Measurements from ENCODE around the gene RELA. TPM values are rescaled to one million over a fixed set of nuclear protein-coding genes. Genes with fewer than 3 reads are reported as not detected.
"Not testable (repeated sequence)": the region's sequence is repeated elsewhere in the genome, so short reads cannot be mapped to it uniquely, and the experiment has no call there.

The RELA gene
- total RNA-seq, 1 donor = 39.5 TPM

DNA sequence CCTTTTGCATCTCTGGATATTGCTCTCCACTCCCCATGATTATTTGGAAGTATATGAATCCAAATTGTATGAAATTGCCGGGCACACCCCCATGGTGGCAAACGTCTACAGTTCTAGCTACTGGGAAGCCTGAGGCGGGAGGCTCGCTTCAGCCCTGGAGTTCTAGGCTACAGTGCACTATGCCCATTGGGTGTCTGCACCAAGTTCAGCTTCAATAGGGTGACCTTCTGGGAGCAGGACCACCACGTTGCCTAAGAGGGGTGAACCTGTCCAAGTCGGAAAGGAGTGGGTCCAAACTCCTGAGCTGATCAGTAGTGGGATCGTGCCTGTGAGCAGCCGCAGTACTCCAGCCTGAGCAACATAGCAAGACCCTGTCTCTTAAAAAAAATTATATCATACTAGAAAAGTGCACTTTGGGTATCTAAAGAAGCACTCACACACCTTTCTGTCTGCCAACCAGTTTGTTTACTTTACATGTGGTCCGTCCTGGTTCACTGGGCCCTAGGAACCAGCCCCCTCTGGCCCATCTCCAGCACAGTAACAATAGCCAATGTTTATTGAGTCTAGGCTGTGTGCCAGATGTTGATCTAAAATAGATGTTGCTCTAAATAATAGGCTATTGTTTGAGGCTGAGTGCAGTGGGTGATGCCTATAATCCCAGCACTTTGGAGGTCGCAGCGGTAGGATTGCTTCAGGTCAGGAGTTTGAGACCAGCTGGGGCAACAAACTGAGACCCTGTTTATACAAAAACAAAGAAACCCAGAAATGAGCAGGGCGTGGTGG is 32.9 kb upstream of the RELA start:
- DNase-seq (ENCODE audit: low read depth) = peak; percentile 32
- TF ChIP-seq, protein P1, sequence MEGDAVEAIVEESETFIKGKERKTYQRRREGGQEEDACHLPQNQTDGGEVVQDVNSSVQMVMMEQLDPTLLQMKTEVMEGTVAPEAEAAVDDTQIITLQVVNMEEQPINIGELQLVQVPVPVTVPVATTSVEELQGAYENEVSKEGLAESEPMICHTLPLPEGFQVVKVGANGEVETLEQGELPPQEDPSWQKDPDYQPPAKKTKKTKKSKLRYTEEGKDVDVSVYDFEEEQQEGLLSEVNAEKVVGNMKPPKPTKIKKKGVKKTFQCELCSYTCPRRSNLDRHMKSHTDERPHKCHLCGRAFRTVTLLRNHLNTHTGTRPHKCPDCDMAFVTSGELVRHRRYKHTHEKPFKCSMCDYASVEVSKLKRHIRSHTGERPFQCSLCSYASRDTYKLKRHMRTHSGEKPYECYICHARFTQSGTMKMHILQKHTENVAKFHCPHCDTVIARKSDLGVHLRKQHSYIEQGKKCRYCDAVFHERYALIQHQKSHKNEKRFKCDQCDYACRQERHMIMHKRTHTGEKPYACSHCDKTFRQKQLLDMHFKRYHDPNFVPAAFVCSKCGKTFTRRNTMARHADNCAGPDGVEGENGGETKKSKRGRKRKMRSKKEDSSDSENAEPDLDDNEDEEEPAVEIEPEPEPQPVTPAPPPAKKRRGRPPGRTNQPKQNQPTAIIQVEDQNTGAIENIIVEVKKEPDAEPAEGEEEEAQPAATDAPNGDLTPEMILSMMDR (IDR thresholded peaks at IDR 0.05; ENCODE audit: insufficient read depth, low read length) = no peak
- H3K4me3 ChIP-seq (ENCODE audit: low read depth, low read length) = no peak overlapping the region

DNA sequence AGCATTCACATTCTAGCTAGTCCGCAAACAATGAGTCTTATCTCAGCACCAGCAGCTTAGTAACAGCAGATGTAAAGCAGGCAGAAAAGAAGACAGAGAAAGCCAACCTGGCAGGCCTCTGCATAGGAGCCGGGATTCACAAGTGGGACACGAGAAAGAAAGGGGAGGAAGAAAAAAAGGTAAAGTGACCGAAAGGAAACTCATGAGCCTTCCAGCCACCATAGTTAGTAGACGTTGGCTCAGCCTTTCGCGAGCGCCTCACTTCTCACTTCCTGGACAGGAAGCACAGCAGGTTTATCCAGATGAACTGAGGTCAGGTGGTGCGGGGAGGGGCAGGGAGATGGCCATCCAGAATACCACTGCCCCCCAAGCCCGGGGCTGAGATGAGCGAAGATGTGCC is 29.7 kb upstream of the RELA start:
- TF ChIP-seq, protein P1 (IDR thresholded peaks at IDR 0.05; ENCODE audit: insufficient read depth, low read length) = no peak
- DNase-seq (ENCODE audit: low read depth) = no peak
- H3K4me3 ChIP-seq (ENCODE audit: low read depth, low read length) = no peak overlapping the region

DNA sequence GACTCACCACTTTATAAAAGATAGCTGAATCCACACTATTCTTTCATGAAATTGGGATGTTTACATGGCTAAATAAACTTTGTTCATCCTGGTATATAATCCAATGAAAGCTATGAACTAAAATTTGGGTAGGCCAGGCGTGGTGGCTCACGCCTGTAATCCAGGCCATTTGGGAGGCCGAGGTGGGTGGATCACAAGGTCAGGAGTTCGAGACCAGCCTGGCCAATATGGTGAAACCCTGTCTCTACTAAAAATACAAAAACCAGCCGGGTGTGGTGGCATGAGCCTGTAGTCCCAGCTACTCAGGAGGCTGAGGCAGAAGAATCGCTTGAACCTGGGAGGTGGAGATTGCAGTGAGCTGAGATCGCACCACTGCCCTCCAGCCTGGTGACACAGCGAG is 29.1 kb upstream of the RELA start:
- H3K4me3 ChIP-seq (ENCODE audit: low read depth, low read length); DNase-seq (ENCODE audit: low read depth): not testable (repeated sequence)

DNA sequence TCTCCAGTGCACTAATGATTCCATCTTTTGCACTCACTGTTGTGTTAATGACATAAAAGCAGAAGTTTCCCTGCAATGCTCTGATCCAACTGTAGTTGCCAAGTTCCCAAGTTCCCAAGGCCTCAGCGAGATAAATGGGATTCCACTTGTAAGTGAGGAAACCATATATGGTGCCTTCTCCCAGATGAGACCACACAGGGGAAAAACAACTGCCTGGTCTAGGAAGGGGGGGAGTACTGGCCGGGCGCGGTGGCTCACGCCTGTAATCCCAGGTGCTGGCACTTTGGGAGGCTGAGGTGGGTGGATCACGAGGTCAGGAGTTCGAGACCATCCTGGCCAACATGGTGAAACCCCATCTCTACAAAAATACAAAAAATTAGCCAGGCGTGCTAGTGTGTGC is 23.3 kb upstream of the RELA start:
- TF ChIP-seq, protein P1 (IDR thresholded peaks at IDR 0.05; ENCODE audit: insufficient read depth, low read length) = no peak
- no peak for DNase-seq (ENCODE audit: low read depth)
- no peak overlapping the region for H3K4me3 ChIP-seq (ENCODE audit: low read depth, low read length)

DNA sequence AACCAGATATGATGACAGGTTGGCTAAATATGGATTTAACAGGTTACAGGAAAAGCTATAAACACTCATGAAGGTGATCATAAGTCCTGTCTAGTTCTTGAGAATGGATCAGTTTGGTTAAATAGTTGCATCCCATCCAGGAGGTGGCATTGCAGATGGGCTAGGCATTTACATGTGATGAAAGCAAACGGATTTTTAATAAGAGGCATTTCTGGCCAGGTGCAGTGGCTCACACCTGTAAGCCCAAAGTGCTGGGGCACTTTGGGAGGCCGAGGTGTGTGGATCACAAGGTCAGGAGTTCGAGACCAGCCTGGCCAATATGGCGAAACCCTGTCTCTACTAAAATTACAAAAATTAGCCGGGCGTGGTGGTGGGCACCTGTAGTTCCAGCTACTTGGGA is 20.8 kb upstream of the RELA start:
- not testable (repeated sequence) for DNase-seq (ENCODE audit: low read depth); H3K4me3 ChIP-seq (ENCODE audit: low read depth, low read length)

DNA sequence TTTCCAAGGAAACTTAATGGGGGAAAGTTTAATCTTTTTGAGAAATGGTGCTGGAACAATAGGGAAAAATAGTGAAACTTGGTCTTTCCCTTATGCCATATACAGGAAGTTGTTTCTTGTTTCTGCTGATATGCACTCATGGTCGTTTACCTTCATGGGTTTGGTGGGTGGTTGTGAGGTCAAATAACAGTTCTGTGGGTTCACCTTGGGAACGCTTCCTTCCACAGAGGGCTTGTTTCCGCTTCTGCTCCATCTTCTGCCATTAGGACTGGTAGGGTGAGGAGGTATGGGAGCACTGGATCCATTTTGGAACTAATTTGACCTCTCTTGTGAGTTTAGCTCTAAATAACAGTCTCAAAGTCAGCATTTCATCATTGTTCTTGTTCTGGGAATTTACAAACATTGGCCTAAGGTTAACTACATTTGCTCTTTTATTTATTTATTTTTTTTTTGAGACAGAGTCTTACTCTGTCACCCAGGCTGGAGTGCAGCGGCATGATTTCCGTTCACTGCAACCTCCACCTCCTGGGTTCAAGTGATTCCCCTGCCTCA is 17.6 kb upstream of the RELA start:
- no peak for DNase-seq (ENCODE audit: low read depth)
- no peak overlapping the region for H3K4me3 ChIP-seq (ENCODE audit: low read depth, low read length)
- TF ChIP-seq, protein P1 (IDR thresholded peaks at IDR 0.05; ENCODE audit: insufficient read depth, low read length) = no peak

DNA sequence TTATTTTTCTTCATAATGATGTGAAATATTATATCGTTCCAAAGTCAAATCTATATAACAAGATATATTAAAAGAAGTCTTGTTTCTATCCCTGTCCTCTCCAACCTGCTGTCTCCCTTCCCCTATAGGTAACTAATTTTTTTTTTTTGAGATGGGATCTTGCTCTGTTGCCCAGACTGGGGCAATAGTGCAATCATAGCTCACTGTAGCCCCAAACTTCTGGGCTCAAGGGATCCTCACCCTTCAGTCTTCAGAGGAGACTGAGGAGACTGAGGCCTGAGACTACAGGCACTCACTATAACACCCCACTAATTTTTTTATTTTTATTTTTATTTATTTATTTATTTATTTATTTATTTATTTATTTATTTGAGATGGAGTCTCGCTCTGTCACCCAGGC is 10.3 kb upstream of the RELA start:
- no peak overlapping the region for H3K4me3 ChIP-seq (ENCODE audit: low read depth, low read length)
- no peak for DNase-seq (ENCODE audit: low read depth)
- TF ChIP-seq, protein P1 (IDR thresholded peaks at IDR 0.05; ENCODE audit: insufficient read depth, low read length) = no peak
